Kidney epithelial cell (primary cell): ENCODE results near the gene NCKAP5. TPM values are rescaled to one million over a fixed set of nuclear protein-coding genes. Genes with fewer than 3 reads are reported as not detected.

Source experiments
- DNase-seq: peaks from one replicate; pipeline ENCODE4 v3.0.0-alpha.2; 2010; ENCODE audit warnings: low read depth
- H3K27me3 ChIP-seq: 2 replicates; pipeline ENCODE4 v1.6.0; 2011; ENCODE audit warnings: low read length; ENCODE audit not compliant: control insufficient read depth, insufficient read depth
- H3K36me3 ChIP-seq: 2 replicates; pipeline ENCODE4 v1.5.1; 2011; ENCODE audit warnings: low read length; ENCODE audit not compliant: control insufficient read depth, insufficient read depth
- H3K4me3 ChIP-seq: 2 replicates; pipeline ENCODE4 v1.5.1; 2011; ENCODE audit warnings: low read depth, mild to moderate bottlenecking, control low read depth, low read length
- CTCF ChIP-seq: IDR thresholded peaks from 2 replicates; pipeline ENCODE4 v1.5.1; 2011; ENCODE audit warnings: mild to moderate bottlenecking, moderate library complexity, low read length, control low read depth, inconsistent platforms; ENCODE audit not compliant: insufficient read depth, poor library complexity, severe bottlenecking
- total RNA-seq: library from RNA; depleted of rRNA; stranded (reverse); fragments of >200 nt; gene quantifications from 2 replicates; pipeline ENCODE4 v1.2.3, GENCODE V29; 2015

Gene NCKAP5
- total RNA-seq, 1 donor from 2014 or later: 0.33 TPM

- Histone ChIP-seq H3K36me3 (no peaks in the 10 kb centered on the region), H3K4me3 (no peak overlapping the region), H3K27me3 (no peaks in the 10 kb centered on the region)
- no peak for TF ChIP-seq CTCF
- DNase-seq: no peak
Measured at GRCh38 chr2:133490411-133490980, 77.8 kb downstream of the NCKAP5 start.

- H3K36me3 ChIP-seq: no peaks in the 10 kb centered on the region
- no peaks in the 10 kb centered on the region for H3K27me3 ChIP-seq
- DNase-seq: no peak
- no peak overlapping the region for H3K4me3 ChIP-seq
- TF ChIP-seq CTCF: no peak
Measured at GRCh38 chr2:133489641-133490410, 78.4 kb downstream of the NCKAP5 start.

GRCh38 chr2:133489146-133489545 lies 79.1 kb downstream of the NCKAP5 start:
- H3K36me3 ChIP-seq: no peaks in the 10 kb centered on the region
- TF ChIP-seq CTCF: no peak
- H3K27me3 ChIP-seq: no peaks in the 10 kb centered on the region
- no peak overlapping the region for H3K4me3 ChIP-seq
- no peak for DNase-seq

- Histone ChIP-seq H3K36me3 (no peaks in the 10 kb centered on the region), H3K27me3 (no peaks in the 10 kb centered on the region), H3K4me3 (no peak overlapping the region)
- no peak for TF ChIP-seq CTCF
- DNase-seq: no peak
Measured at GRCh38 chr2:133486771-133487191, 81.5 kb downstream of the NCKAP5 start.

- Histone ChIP-seq H3K4me3 (no peak overlapping the region), H3K36me3 (no peaks in the 10 kb centered on the region), H3K27me3 (no peaks in the 10 kb centered on the region)
- no peak for TF ChIP-seq CTCF
- no peak for DNase-seq
Measured at GRCh38 chr2:133485868-133486267, 82.4 kb downstream of the NCKAP5 start.

- H3K4me3 ChIP-seq: no peak overlapping the region
- DNase-seq: no peak
- TF ChIP-seq CTCF: no peak
- H3K27me3 ChIP-seq: no peaks in the 10 kb centered on the region
- H3K36me3 ChIP-seq: no peaks in the 10 kb centered on the region
Measured at GRCh38 chr2:133484784-133485183, 83.5 kb downstream of the NCKAP5 start.
